ENCODE measurements around the gene XRCC4. TPM values are rescaled to one million over a fixed set of nuclear protein-coding genes. Genes with fewer than 3 reads are reported as not detected.

XRCC4 gene
- total RNA-seq, 3 donors from 2014 or later: 6.4 to 8.3 (median 8.1) TPM

DNA sequence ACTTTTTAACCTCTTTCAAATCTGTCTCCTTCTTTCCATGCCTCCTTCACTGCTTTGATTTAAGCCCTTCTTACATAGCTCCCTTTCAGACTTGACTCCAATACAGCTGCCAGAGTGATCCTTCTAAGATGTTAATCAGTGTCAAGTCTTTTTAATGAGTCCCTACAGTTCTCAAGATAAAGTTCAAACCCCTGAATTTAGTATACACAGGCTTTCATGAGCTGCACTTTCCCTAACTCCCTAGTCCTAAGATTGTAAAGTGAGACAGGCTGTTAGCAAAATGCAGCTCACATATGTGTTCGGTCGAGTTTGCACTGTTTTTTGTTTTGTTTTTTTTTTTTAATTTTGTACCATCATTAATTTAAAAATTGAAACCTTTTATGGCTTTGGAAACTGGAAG lies 203.8 kb downstream of the XRCC4 start:
- ATAC-seq: no peak
- TF ChIP-seq, protein P1, sequence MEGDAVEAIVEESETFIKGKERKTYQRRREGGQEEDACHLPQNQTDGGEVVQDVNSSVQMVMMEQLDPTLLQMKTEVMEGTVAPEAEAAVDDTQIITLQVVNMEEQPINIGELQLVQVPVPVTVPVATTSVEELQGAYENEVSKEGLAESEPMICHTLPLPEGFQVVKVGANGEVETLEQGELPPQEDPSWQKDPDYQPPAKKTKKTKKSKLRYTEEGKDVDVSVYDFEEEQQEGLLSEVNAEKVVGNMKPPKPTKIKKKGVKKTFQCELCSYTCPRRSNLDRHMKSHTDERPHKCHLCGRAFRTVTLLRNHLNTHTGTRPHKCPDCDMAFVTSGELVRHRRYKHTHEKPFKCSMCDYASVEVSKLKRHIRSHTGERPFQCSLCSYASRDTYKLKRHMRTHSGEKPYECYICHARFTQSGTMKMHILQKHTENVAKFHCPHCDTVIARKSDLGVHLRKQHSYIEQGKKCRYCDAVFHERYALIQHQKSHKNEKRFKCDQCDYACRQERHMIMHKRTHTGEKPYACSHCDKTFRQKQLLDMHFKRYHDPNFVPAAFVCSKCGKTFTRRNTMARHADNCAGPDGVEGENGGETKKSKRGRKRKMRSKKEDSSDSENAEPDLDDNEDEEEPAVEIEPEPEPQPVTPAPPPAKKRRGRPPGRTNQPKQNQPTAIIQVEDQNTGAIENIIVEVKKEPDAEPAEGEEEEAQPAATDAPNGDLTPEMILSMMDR (IDR thresholded peaks at IDR 0.05): no peak
- Histone ChIP-seq H3K36me3 (ENCODE audit: low read depth) (no peaks in the 10 kb centered on the region), H3K4me3 (no peak overlapping the region), H3K4me1 (ENCODE audit: low read depth) (no peaks in the 10 kb centered on the region), H3K9me3 (no peaks in the 10 kb centered on the region)
- no peak for DNase-seq
- intact Hi-C loops (cut with DNase I, micrococcal nuclease): no loop called here

DNA sequence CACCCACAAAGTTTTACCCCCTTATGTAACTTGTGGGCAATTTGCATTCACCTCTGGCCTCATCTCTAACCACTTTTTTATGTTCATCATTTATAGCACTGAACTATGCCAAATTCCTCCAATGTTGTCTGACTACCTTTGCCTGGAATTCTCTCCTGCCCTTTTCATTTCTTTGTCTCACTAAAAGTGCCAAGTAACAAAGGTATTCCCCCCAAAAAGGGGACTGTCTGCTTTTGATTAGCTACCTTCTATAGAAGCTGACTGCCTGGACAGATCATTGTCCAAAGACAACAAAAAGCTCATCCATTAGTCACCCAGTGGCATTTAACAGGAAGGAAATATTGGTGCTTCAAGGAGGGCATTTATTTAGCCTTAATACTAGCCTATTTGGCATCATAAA lies 204.3 kb downstream of the XRCC4 start:
- Histone ChIP-seq H3K9me3 (no peaks in the 10 kb centered on the region), H3K36me3 (ENCODE audit: low read depth) (no peaks in the 10 kb centered on the region), H3K4me1 (ENCODE audit: low read depth) (no peaks in the 10 kb centered on the region), H3K4me3 (no peak overlapping the region)
- intact Hi-C loops (cut with DNase I, micrococcal nuclease): no loop called here
- TF ChIP-seq, protein P1 (IDR thresholded peaks at IDR 0.05): no peak
- no peak for ATAC-seq
- no peak for DNase-seq

DNA sequence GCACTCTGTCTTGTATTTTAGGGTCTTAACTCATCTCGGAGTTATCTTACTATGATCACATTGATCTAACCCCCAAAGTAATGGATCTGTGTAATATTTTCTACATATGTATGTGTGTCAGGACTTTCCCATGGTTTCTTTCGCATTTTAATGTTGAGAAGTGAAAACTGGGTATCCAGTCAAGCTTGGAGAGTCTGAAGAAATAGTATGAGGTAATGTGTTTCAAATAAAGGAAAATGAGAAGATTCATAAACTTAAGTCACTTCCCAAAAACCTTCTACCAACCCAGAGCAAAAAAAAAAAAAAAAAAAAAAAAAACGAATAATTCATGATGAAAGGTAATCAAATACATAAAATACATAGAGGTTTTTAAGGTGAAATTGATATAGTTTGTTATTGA lies 206.4 kb downstream of the XRCC4 start:
- intact Hi-C loops (cut with DNase I, micrococcal nuclease): no loop called here
- TF ChIP-seq, protein P1 (IDR thresholded peaks at IDR 0.05): no peak
- Histone ChIP-seq H3K36me3 (ENCODE audit: low read depth) (no peaks in the 10 kb centered on the region), H3K4me1 (ENCODE audit: low read depth) (no peaks in the 10 kb centered on the region), H3K4me3 (no peak overlapping the region), H3K9me3 (no peaks in the 10 kb centered on the region)
- DNase-seq (no peak), ATAC-seq (no peak)

DNA sequence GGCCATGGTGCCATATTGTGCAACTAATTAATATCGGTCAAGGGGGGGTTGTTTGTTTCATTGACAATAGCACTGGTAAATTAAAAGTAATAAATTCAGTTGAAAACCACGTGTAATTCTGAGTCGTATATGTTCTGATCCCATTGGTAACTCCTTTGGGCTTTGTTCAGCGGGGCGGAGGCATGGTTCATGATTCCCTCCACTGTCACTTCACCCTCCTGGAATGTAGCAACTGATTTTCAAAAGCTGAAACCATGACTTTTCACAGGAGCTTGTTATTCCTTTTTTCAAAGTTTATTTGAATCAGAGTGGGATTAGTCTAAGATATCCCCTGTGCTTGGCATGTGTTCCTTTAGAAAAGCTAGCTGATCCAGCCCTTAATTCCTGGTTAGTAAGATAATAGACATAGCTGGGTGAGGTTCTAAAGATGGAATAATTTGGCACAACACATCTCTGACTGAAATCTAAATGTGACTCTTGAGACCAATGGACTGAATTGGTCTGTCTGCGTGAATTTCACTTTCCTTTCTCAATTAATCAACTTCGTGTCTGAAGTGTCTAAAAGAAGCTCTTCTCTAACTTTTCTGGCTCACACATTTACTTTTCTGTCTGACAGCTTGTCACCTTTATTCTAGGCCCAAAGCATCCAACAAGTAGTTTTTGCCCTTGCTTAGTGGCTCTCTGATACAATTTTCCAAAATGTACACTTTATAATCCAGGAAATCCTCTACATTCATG lies 208.5 kb downstream of the XRCC4 start:
- intact Hi-C loops (cut with DNase I, micrococcal nuclease): no loop called here
- ATAC-seq (no peak), DNase-seq (no peak)
- Histone ChIP-seq H3K36me3 (ENCODE audit: low read depth) (no peaks in the 10 kb centered on the region), H3K4me3 (no peak overlapping the region), H3K4me1 (ENCODE audit: low read depth) (no peaks in the 10 kb centered on the region), H3K9me3 (no peaks in the 10 kb centered on the region)
- TF ChIP-seq, protein P1 (IDR thresholded peaks at IDR 0.05): no peak

DNA sequence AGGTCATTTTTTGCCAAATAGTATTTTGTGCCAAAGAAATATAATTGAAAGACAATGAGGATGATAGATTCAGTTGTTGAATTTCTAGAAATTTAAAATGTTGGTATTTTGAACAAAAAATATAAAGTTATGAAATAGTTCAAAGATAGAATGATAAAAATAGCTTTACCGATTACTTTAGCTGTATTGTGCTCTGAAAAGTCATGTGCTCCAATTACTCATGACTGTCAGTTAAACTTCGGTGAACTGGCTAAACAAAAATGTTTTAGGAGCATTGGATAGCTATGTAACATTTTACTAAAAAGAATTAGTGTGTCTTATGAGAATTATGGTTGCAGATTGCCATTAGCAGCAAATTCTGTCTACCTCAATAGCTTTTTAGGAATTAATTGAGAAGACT lies 216.9 kb downstream of the XRCC4 start:
- TF ChIP-seq, protein P1 (IDR thresholded peaks at IDR 0.05): no peak
- H3K9me3 ChIP-seq: peaks cover 2% of the 10 kb centered on the region
- DNase-seq (no peak), ATAC-seq (no peak)
- intact Hi-C loops (cut with DNase I, micrococcal nuclease): no loop called here
- no peak overlapping the region for H3K4me3 ChIP-seq
- H3K36me3 ChIP-seq (ENCODE audit: low read depth): no peaks in the 10 kb centered on the region
- H3K4me1 ChIP-seq (ENCODE audit: low read depth): no peaks in the 10 kb centered on the region

Measured in mucosa of descending colon (tissue), 3 donors.